Stromal cell of bone marrow (primary cell): ENCODE data around the gene BMP6.

Experiments used
- DNase-seq: peaks from one replicate; pipeline ENCODE4 v3.0.0-alpha.2; 2012; ENCODE audit warnings: low read depth

BMP6 gene

GRCh38 chr6:7720346-7720745 is 5.6 kb upstream of the BMP6 start:
- DNase-seq, result no peak

- DNase-seq, result no peak
Observed at GRCh38 chr6:7721649-7722048, 4.2 kb upstream of the BMP6 start.

GRCh38 chr6:7723041-7723447 is 2.9 kb upstream of the BMP6 start:
- peak; percentile 54 for DNase-seq

GRCh38 chr6:7723554-7723953 is 2.3 kb upstream of the BMP6 start:
- DNase-seq, result no peak

GRCh38 chr6:7725412-7725811 is 487 bp upstream of the BMP6 start:
- DNase-seq, result no peak

- DNase-seq, result no peak
Observed at GRCh38 chr6:7726416-7727085, 652 bp downstream of the BMP6 start.

- no peak for DNase-seq
Observed at GRCh38 chr6:7727086-7727945, 1.4 kb downstream of the BMP6 start.

- DNase-seq, result no peak
Observed at GRCh38 chr6:7727946-7728854, 2.3 kb downstream of the BMP6 start.

GRCh38 chr6:7728855-7729590 is 3.1 kb downstream of the BMP6 start:
- DNase-seq, result no peak

GRCh38 chr6:7730001-7730783 is 4.3 kb downstream of the BMP6 start:
- no peak for DNase-seq

GRCh38 chr6:7730784-7731227 is 4.9 kb downstream of the BMP6 start:
- peak; percentile 75 for DNase-seq

- DNase-seq, result no peak
Observed at GRCh38 chr6:7731294-7731693, 5.4 kb downstream of the BMP6 start.

GRCh38 chr6:7732228-7732627 is 6.3 kb downstream of the BMP6 start:
- no peak for DNase-seq

- DNase-seq, result no peak
Observed at GRCh38 chr6:7734707-7735383, 8.9 kb downstream of the BMP6 start.

- DNase-seq, result no peak
Observed at GRCh38 chr6:7737106-7737505, 11.2 kb downstream of the BMP6 start.

GRCh38 chr6:7737867-7738266 is 12.0 kb downstream of the BMP6 start:
- no peak for DNase-seq

- DNase-seq, result no peak
Observed at GRCh38 chr6:7742223-7742785, 16.4 kb downstream of the BMP6 start.

GRCh38 chr6:7745942-7746341 is 20.0 kb downstream of the BMP6 start:
- DNase-seq, result no peak

- no peak for DNase-seq
Observed at GRCh38 chr6:7747016-7747415, 21.1 kb downstream of the BMP6 start.

- no peak for DNase-seq
Observed at GRCh38 chr6:7747433-7747832, 21.5 kb downstream of the BMP6 start.
